ENCODE measurements around the gene CRISP3. TPM values are rescaled to one million over a fixed set of nuclear protein-coding genes. Genes with fewer than 3 reads are reported as not detected.

The CRISP3 gene
- total RNA-seq, result not detected in 2 replicates

DNA sequence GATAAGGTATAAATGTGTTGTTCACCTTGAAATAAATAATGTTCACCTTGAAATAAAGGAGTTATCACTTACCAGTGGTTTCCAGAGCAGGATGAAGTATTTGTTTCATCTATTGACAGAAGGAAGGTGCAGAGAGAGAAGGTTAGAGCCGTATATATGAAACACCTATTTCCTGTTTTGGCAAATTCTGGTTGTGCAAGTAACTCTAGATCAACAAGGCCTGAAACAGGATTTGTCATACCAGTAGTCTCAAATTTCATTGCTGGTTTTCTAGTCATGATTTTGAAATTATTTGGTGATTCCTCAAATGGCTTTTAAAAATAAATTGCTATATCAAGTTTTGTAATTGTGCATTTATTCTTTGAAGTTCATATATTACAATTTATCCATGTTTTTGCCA, at the start of gene CRISP3:
CRISP3 (minus strand) TSS at position 130 of the 400 bp plus-strand sequence; CDS start at position 109, 21 bp downstream.
- Mint-ChIP-seq H3K4me3 (ENCODE audit: low read depth) (no peak within 1 kb of the TSS), H3K4me1 (ENCODE audit: low read depth) (no peaks in the 10 kb centered on the region), H3K36me3 (ENCODE audit: low read depth) (no peaks in the 10 kb centered on the region), H3K9me3 (no peaks in the 10 kb centered on the region), H3K27me3 (ENCODE audit: low read depth) (no peaks in the 10 kb centered on the region), H3K27ac (no peak within 1 kb of the TSS)
- no peak for DNase-seq (ENCODE audit: low spot score)
- intact Hi-C loops (cut with micrococcal nuclease), result no loop called here

DNA sequence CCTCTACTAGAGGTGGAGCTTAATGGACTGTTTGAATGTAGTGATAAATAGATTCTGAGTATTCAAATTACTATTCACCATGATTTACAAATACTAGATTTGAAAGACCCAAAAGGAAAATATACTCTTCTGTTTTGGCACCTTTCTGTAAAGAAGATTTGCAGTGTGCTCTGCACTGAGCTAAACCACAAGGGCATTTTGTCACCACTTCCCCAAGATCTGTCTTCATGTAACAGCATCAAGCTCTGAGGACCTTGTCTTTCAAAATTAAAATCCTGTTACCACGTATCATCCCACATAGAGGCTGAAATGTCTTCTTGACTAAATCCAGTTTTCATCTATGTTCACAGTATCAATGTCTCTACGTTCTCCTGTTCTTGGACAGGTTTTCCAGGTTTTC, 46.2 kb upstream of the CRISP3 start:
- Mint-ChIP-seq H3K4me1 (ENCODE audit: low read depth) (no peaks in the 10 kb centered on the region), H3K36me3 (ENCODE audit: low read depth) (no peaks in the 10 kb centered on the region), H3K4me3 (ENCODE audit: low read depth) (no peak overlapping the region), H3K9me3 (no peaks in the 10 kb centered on the region), H3K27me3 (ENCODE audit: low read depth) (no peaks in the 10 kb centered on the region), H3K27ac (no peak overlapping the region)
- no peak for DNase-seq (ENCODE audit: low spot score)
- intact Hi-C loops (cut with micrococcal nuclease), result no loop called here

DNA sequence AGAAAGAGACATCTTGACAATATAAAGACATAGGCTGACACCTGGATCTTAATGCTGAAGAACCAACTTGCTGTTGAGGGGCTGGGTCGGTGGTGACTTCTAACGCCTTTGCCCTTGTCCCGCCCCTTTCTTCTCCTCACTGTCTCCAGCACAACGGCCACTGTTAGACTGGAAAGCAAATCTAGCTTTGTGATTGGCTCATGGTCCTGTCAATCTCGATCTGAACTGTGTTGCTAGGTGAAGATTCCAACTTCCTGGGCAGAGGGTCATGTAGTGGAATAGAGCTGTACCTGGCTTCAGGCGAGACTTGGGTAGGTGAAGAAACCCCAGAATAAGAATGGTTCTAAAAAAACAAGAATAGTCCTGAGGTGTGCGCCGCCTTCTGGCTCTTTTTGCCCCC, 43.0 kb upstream of the CRISP3 start, which contains the start of gene PGK2:
PGK2 (minus strand) TSS at position 110 of the 400 bp plus-strand sequence; CDS start at position 12, 98 bp downstream.
- Mint-ChIP-seq H3K9me3 (no peaks in the 10 kb centered on the region), H3K36me3 (ENCODE audit: low read depth) (no peaks in the 10 kb centered on the region), H3K27me3 (ENCODE audit: low read depth) (no peaks in the 10 kb centered on the region), H3K27ac (no peak within 1 kb of the TSS), H3K4me3 (ENCODE audit: low read depth) (no peak within 1 kb of the TSS), H3K4me1 (ENCODE audit: low read depth) (no peaks in the 10 kb centered on the region)
- intact Hi-C loops (cut with micrococcal nuclease), result no loop called here
- DNase-seq (ENCODE audit: low spot score), result no peak

- H3K36me3 Mint-ChIP-seq (ENCODE audit: low read depth), result no peaks in the 10 kb centered on the region
Observed at GRCh38 chr6:49784272-49784671, 40.1 kb upstream of the CRISP3 start.

DNA sequence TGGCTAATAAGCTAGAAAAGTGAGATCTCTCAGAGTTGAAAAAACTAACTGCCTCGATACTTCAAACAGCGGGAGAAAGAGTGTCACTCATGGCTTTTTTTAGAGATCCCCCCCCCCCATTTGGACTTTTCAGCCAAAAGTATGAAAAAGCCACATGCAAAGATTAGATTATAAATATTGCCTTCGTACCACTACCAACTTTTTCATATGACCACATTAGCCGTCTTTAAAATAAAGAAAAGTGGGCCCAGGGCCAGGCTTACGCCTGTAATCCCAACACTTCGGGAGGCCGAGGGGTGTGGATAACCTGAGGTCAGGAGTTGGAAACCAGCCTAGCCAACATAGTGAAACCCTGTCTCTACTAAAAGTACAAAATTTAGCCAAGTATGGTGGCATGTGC, 38.5 kb upstream of the CRISP3 start:
- no peaks in the 10 kb centered on the region for H3K4me1 Mint-ChIP-seq (ENCODE audit: low read depth)
- H3K36me3 Mint-ChIP-seq (ENCODE audit: low read depth), result no peaks in the 10 kb centered on the region
- H3K27me3 Mint-ChIP-seq (ENCODE audit: low read depth), result no peaks in the 10 kb centered on the region
- intact Hi-C loops (cut with micrococcal nuclease), result no loop called here
- H3K4me3 Mint-ChIP-seq (ENCODE audit: low read depth), result no peak overlapping the region
- no peak overlapping the region for H3K27ac Mint-ChIP-seq
- H3K9me3 Mint-ChIP-seq, result no peaks in the 10 kb centered on the region
- no peak for DNase-seq (ENCODE audit: low spot score)

More at GRCh38 chr6:49784272-49784671, 40.1 kb upstream of the CRISP3 start:
- Mint-ChIP-seq H3K9me3 (no peaks in the 10 kb centered on the region), H3K27ac (no peak overlapping the region), H3K4me1 (ENCODE audit: low read depth) (no peaks in the 10 kb centered on the region), H3K4me3 (ENCODE audit: low read depth) (no peak overlapping the region), H3K27me3 (ENCODE audit: low read depth) (no peaks in the 10 kb centered on the region)
- DNase-seq (ENCODE audit: low spot score), result no peak
- intact Hi-C loops (cut with micrococcal nuclease), result no loop called here

GRCh38 chr6:49782293-49782692, 38.1 kb upstream of the CRISP3 start:
- H3K27me3 Mint-ChIP-seq (ENCODE audit: low read depth), result no peaks in the 10 kb centered on the region
- no peak for DNase-seq (ENCODE audit: low spot score)

DNA sequence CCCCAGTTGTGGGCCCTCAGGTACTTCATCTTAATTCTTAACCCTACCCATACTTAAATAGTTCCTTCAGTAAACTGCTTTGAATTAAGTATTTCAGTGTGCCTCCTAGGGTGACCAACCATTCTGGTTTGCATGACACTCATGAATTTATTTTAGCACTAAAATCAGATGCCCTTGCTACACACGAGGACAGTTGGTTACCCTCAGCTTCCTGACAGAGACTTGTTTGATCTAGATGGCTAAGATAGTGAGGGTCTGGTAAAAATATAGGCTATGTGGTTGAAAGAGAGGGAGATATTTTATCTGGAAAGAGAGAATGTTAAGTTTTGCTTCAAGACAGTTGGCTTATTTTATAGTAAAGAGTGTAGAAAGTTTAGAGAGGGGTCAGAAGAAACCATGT, 32.3 kb upstream of the CRISP3 start:
- H3K4me1 Mint-ChIP-seq (ENCODE audit: low read depth), result no peaks in the 10 kb centered on the region
- no peak for DNase-seq (ENCODE audit: low spot score)
- H3K9me3 Mint-ChIP-seq, result peaks cover 6% of the 10 kb centered on the region
- intact Hi-C loops (cut with micrococcal nuclease), result no loop called here
- H3K36me3 Mint-ChIP-seq (ENCODE audit: low read depth), result no peaks in the 10 kb centered on the region
- no peaks in the 10 kb centered on the region for H3K27me3 Mint-ChIP-seq (ENCODE audit: low read depth)
- no peak overlapping the region for H3K27ac Mint-ChIP-seq
- no peak overlapping the region for H3K4me3 Mint-ChIP-seq (ENCODE audit: low read depth)

More at GRCh38 chr6:49782293-49782692, 38.1 kb upstream of the CRISP3 start:
- no peak overlapping the region for H3K4me3 Mint-ChIP-seq (ENCODE audit: low read depth)
- no peaks in the 10 kb centered on the region for H3K9me3 Mint-ChIP-seq
- intact Hi-C loops (cut with micrococcal nuclease), result no loop called here
- no peaks in the 10 kb centered on the region for H3K36me3 Mint-ChIP-seq (ENCODE audit: low read depth)
- H3K4me1 Mint-ChIP-seq (ENCODE audit: low read depth), result no peaks in the 10 kb centered on the region
- H3K27ac Mint-ChIP-seq, result no peak overlapping the region

- Mint-ChIP-seq H3K4me1 (ENCODE audit: low read depth) (no peaks in the 10 kb centered on the region), H3K9me3 (peaks cover 6% of the 10 kb centered on the region), H3K4me3 (ENCODE audit: low read depth) (no peak overlapping the region), H3K27ac (no peak overlapping the region), H3K36me3 (ENCODE audit: low read depth) (no peaks in the 10 kb centered on the region), H3K27me3 (ENCODE audit: low read depth) (no peaks in the 10 kb centered on the region)
- no peak for DNase-seq (ENCODE audit: low spot score)
- intact Hi-C loops (cut with micrococcal nuclease), result no loop called here
Observed at GRCh38 chr6:49775043-49775442, 30.9 kb upstream of the CRISP3 start.

DNA sequence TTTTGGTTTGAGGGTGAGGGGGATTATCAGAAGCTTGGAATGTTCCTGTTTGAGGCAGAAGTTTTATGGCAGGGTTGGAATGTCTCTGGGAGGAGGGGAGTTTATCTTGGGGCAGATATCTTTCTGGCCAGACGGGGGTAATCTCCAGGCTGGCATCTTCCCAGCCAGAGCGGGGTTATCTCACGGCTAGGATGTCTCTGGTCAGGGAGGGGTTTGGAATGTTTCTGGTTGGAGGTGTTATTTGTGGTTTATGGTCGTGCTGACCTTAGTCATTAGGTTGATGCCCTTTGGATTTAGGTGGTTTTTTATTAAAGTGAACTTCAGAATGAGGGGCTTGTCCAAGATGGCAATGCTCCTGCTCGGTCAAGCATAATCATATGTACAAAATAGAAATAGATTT, 28.1 kb upstream of the CRISP3 start:
- intact Hi-C loops (cut with micrococcal nuclease), result no loop called here
- no peaks in the 10 kb centered on the region for H3K4me1 Mint-ChIP-seq (ENCODE audit: low read depth)
- no peak overlapping the region for H3K27ac Mint-ChIP-seq
- no peaks in the 10 kb centered on the region for H3K36me3 Mint-ChIP-seq (ENCODE audit: low read depth)
- no peak for DNase-seq (ENCODE audit: low spot score)
- H3K27me3 Mint-ChIP-seq (ENCODE audit: low read depth), result no peaks in the 10 kb centered on the region
- no peak overlapping the region for H3K4me3 Mint-ChIP-seq (ENCODE audit: low read depth)
- H3K9me3 Mint-ChIP-seq, result peaks cover 6% of the 10 kb centered on the region

GRCh38 chr6:49766762-49767161, 22.6 kb upstream of the CRISP3 start:
- no peaks in the 10 kb centered on the region for H3K27me3 Mint-ChIP-seq (ENCODE audit: low read depth)
- H3K4me3 Mint-ChIP-seq (ENCODE audit: low read depth), result no peak overlapping the region
- intact Hi-C loops (cut with micrococcal nuclease), result no loop called here
- H3K36me3 Mint-ChIP-seq (ENCODE audit: low read depth), result no peaks in the 10 kb centered on the region
- no peaks in the 10 kb centered on the region for H3K4me1 Mint-ChIP-seq (ENCODE audit: low read depth)
- no peaks in the 10 kb centered on the region for H3K9me3 Mint-ChIP-seq
- no peak overlapping the region for H3K27ac Mint-ChIP-seq
- DNase-seq (ENCODE audit: low spot score), result no peak

DNA sequence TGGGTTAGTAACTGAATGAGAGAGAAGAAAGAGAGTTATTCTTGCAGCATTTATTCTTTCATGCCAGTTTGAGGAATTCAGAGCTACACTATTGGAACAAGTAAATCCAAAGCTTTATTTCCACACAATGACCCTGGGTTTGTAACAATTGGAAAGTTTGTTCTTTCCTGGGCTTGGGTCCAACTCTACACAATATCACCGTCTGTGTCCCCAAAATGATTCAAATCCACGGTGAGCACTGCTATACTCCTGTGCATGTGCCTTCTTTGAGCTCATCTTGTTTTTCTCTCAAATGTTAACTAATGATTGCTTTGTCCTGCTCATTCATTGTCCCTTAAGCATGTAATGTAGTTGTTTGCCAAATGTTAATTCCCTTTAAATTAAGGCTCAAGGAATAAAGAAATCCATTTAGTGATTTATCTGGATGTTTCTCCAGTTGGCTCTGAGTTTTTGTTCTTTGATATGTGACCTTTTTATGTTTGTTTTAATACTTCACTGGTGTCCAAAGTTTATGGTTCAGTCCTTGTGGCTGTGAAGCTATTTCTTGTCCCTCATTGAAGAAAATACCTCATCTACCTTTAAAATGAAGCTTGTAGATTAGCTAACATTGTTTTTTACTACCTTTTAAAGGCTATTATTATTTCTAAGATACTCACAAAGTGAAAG, 20.5 kb upstream of the CRISP3 start:
- no peaks in the 10 kb centered on the region for H3K4me1 Mint-ChIP-seq (ENCODE audit: low read depth)
- H3K27me3 Mint-ChIP-seq (ENCODE audit: low read depth), result no peaks in the 10 kb centered on the region
- H3K4me3 Mint-ChIP-seq (ENCODE audit: low read depth), result no peak overlapping the region
- no peaks in the 10 kb centered on the region for H3K36me3 Mint-ChIP-seq (ENCODE audit: low read depth)
- H3K27ac Mint-ChIP-seq, result no peak overlapping the region
- DNase-seq (ENCODE audit: low spot score), result no peak
- H3K9me3 Mint-ChIP-seq, result no peaks in the 10 kb centered on the region
- intact Hi-C loops (cut with micrococcal nuclease), result no loop called here

DNA sequence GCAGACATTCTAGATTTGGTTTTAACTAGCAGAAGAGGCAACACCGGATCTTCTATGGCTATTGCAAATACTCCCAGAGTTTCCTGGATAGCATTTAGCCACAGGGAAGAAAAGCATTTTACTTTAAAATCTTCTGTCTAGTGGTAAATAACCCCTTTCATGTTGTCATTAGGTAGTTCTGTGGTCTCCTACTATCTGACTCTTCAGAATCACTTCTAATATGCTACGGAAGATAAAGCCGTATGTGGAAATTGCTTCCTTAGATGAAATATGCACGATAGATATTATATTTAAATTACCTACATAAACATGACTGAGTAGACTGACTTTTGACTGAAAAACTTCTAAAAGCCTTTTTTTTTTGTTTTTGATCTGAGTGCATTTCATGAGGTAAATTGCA, 759 bp downstream of the CRISP3 start:
- Mint-ChIP-seq H3K9me3 (no peaks in the 10 kb centered on the region), H3K4me3 (ENCODE audit: low read depth) (no peak overlapping the region), H3K4me1 (ENCODE audit: low read depth) (no peaks in the 10 kb centered on the region), H3K36me3 (ENCODE audit: low read depth) (no peaks in the 10 kb centered on the region), H3K27ac (no peak overlapping the region), H3K27me3 (ENCODE audit: low read depth) (no peaks in the 10 kb centered on the region)
- no peak for DNase-seq (ENCODE audit: low spot score)
- intact Hi-C loops (cut with micrococcal nuclease), result no loop called here

DNA sequence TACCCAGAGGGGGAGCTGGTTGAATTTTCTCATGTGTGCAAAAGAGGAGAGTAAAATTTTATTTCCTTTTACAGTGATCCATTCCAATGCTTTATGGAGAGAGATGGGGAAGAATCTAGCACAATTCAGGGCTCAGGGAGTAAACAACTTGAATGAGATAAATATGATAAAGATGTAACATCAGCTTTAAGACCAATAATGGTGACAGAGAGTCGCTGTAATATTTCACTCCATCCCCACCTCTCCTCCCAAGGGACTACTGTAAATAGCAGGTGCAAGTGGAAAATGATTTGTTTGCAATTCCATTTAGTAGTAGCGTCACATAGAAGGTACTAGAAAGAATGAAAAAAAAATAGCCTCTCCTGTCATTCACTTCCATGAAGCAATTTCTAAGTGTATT, 4.8 kb downstream of the CRISP3 start:
- DNase-seq (ENCODE audit: low spot score), result no peak
- H3K4me1 Mint-ChIP-seq (ENCODE audit: low read depth), result no peaks in the 10 kb centered on the region
- H3K4me3 Mint-ChIP-seq (ENCODE audit: low read depth), result no peak overlapping the region
- intact Hi-C loops (cut with micrococcal nuclease), result no loop called here
- no peaks in the 10 kb centered on the region for H3K36me3 Mint-ChIP-seq (ENCODE audit: low read depth)
- no peaks in the 10 kb centered on the region for H3K9me3 Mint-ChIP-seq
- no peaks in the 10 kb centered on the region for H3K27me3 Mint-ChIP-seq (ENCODE audit: low read depth)
- H3K27ac Mint-ChIP-seq, result no peak overlapping the region
